Measurements from ENCODE around the gene RPS6KA2.

Gene RPS6KA2

DNA sequence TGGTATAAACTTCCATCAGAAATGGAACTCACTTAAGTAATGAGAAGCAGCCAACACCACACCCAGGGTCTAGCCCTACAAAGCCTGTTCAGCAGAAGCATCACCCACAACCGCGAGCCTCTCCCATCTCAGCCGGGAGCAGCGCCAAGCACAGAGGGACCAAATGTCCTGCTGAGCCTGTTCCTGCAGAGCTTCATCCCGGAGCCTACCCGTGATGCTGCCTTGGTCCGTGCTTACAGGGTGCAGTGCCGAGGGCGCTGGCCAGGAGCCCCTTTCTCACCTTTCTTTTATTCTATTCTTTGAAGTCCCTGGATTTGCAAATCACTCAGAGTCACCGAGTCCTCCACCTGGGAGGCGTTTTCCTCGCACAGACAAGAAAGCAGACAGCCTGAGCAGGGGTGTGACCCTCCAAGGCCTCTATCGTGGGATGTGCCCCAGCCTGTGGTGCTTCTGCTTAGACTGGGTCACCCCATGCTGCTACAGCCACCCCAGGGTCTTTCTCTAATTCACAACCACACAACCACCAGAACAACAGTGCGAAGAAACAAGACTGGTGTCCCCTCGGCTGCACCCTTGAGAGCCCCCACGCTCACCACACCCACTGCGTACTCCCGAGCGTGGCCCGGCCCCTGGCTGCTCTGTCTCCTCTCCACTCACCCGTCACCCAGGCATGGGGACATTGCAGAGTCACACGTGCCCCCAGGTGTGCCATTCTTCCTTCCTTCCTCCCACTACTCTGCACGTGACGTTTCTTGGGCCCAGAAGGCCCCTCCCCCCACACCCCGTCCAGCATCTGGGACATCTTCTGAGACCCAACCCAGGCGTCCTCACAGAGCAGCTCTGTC, 152.1 kb downstream of the RPS6KA2 start:
- H3K27ac ChIP-seq (replicated peaks) = no peak overlapping the region
- DNase-seq (ENCODE audit: low read depth in 1 of 2, low spot score in 1 of 2) = no peak
- H3K4me3 ChIP-seq (replicated peaks; ENCODE audit: insufficient read depth, low read length) = no peak overlapping the region
- TF ChIP-seq, protein P1, sequence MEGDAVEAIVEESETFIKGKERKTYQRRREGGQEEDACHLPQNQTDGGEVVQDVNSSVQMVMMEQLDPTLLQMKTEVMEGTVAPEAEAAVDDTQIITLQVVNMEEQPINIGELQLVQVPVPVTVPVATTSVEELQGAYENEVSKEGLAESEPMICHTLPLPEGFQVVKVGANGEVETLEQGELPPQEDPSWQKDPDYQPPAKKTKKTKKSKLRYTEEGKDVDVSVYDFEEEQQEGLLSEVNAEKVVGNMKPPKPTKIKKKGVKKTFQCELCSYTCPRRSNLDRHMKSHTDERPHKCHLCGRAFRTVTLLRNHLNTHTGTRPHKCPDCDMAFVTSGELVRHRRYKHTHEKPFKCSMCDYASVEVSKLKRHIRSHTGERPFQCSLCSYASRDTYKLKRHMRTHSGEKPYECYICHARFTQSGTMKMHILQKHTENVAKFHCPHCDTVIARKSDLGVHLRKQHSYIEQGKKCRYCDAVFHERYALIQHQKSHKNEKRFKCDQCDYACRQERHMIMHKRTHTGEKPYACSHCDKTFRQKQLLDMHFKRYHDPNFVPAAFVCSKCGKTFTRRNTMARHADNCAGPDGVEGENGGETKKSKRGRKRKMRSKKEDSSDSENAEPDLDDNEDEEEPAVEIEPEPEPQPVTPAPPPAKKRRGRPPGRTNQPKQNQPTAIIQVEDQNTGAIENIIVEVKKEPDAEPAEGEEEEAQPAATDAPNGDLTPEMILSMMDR (IDR thresholded peaks at IDR 0.05; ENCODE audit: insufficient read depth, low read length) = no peak
- TF ChIP-seq SPI1 (IDR thresholded peaks at IDR 0.05; ENCODE audit: borderline replicate concordance, low read depth) (no peak), POLR2AphosphoS5 (IDR thresholded peaks at IDR 0.05; ENCODE audit: low read depth) (no peak), GABPA (IDR thresholded peaks at IDR 0.05; ENCODE audit: low read depth) (no peak)
- TF ChIP-seq, protein P2, sequence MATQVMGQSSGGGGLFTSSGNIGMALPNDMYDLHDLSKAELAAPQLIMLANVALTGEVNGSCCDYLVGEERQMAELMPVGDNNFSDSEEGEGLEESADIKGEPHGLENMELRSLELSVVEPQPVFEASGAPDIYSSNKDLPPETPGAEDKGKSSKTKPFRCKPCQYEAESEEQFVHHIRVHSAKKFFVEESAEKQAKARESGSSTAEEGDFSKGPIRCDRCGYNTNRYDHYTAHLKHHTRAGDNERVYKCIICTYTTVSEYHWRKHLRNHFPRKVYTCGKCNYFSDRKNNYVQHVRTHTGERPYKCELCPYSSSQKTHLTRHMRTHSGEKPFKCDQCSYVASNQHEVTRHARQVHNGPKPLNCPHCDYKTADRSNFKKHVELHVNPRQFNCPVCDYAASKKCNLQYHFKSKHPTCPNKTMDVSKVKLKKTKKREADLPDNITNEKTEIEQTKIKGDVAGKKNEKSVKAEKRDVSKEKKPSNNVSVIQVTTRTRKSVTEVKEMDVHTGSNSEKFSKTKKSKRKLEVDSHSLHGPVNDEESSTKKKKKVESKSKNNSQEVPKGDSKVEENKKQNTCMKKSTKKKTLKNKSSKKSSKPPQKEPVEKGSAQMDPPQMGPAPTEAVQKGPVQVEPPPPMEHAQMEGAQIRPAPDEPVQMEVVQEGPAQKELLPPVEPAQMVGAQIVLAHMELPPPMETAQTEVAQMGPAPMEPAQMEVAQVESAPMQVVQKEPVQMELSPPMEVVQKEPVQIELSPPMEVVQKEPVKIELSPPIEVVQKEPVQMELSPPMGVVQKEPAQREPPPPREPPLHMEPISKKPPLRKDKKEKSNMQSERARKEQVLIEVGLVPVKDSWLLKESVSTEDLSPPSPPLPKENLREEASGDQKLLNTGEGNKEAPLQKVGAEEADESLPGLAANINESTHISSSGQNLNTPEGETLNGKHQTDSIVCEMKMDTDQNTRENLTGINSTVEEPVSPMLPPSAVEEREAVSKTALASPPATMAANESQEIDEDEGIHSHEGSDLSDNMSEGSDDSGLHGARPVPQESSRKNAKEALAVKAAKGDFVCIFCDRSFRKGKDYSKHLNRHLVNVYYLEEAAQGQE (IDR thresholded peaks at IDR 0.05; ENCODE audit: insufficient replicate concordance, low read depth) = no peak
- no peaks in the 10 kb centered on the region for H3K27me3 ChIP-seq (ENCODE audit: insufficient read depth, poor library complexity, severe bottlenecking)

DNA sequence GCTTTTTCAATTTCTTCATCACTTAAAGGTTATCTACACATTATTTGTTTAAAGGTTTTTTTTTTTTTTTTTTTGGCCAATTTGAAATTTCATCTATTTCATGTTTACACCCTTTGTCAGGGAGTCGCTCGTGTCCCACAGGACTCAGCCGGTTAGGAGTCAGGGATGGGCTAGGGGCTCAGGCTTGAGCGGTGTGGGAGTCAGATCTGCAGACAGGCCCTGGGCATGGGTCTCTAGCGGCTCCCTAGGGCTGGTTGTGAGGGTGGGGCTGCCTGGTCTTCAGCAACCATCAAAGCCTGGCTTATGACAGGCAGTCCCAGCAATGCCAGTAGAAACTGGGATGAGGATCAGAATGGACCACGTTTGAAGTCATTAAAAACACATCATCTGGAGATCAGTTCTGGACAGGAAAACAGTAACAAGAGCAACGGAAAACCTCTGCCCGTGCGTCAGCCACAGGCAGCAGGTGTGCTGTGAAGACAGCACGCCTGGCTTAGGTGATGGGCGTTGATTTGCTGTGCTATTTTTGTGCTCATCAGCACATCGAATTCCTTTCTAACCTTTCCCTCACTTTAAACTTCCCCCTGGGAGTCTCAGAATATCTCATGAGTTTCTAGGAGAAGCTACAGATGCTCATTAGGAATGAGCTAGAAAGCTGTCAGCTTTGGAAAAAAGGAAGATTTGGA, 153.0 kb downstream of the RPS6KA2 start:
- Histone ChIP-seq H3K27ac (replicated peaks) (no peak overlapping the region), H3K27me3 (ENCODE audit: insufficient read depth, poor library complexity, severe bottlenecking) (no peaks in the 10 kb centered on the region), H3K4me3 (replicated peaks; ENCODE audit: insufficient read depth, low read length) (no peak overlapping the region)
- no peak for TF ChIP-seq POLR2AphosphoS5 (IDR thresholded peaks at IDR 0.05; ENCODE audit: low read depth)
- TF ChIP-seq, protein P2 (IDR thresholded peaks at IDR 0.05; ENCODE audit: insufficient replicate concordance, low read depth) = no peak
- TF ChIP-seq GABPA (IDR thresholded peaks at IDR 0.05; ENCODE audit: low read depth) = no peak
- no peak for TF ChIP-seq SPI1 (IDR thresholded peaks at IDR 0.05; ENCODE audit: borderline replicate concordance, low read depth)
- TF ChIP-seq, protein P1 (IDR thresholded peaks at IDR 0.05; ENCODE audit: insufficient read depth, low read length) = no peak
- no peak for DNase-seq (ENCODE audit: low read depth in 1 of 2, low spot score in 1 of 2)

DNA sequence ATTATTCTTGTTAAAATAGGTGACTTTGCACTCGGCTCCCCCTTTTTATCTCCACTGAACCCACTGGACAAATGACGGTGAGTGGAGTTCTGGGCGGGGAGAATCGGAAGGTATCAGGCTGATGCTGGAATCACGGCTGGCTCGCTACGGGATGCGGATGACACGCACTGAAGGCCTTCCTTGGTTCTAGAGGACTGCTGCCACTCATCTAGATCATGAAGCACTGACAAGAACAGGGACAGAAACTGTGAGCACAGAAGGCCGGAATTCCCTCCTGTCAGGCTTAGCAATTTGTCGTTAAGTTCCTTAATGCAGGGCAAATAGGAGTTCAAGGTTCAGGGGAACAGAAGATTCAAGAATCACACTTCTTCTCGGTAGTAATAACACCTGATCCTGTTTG, 154.4 kb downstream of the RPS6KA2 start:
- no peak for DNase-seq (ENCODE audit: low read depth in 1 of 2, low spot score in 1 of 2)
- Histone ChIP-seq H3K27ac (replicated peaks) (no peak overlapping the region), H3K4me3 (replicated peaks; ENCODE audit: insufficient read depth, low read length) (no peak overlapping the region), H3K27me3 (ENCODE audit: insufficient read depth, poor library complexity, severe bottlenecking) (no peaks in the 10 kb centered on the region)
- TF ChIP-seq, protein P1 (IDR thresholded peaks at IDR 0.05; ENCODE audit: insufficient read depth, low read length) = no peak
- TF ChIP-seq, protein P2 (IDR thresholded peaks at IDR 0.05; ENCODE audit: insufficient replicate concordance, low read depth) = no peak
- TF ChIP-seq GABPA (IDR thresholded peaks at IDR 0.05; ENCODE audit: low read depth) (no peak), POLR2AphosphoS5 (IDR thresholded peaks at IDR 0.05; ENCODE audit: low read depth) (no peak), SPI1 (IDR thresholded peaks at IDR 0.05; ENCODE audit: borderline replicate concordance, low read depth) (no peak)

All from HL-60 (cell line).